GM12874 (cell line): Measurements from ENCODE around the gene IFT74.

Experiments used
- CTCF ChIP-seq: IDR thresholded peaks from 2 replicates; pipeline ENCODE4 v1.5.1; 2011; ENCODE audit warnings: low read depth, mild to moderate bottlenecking, control low read depth, low read length, moderate library complexity; ENCODE audit not compliant: insufficient read depth

The IFT74 gene

GRCh38 chr9:26955921-26956859, at the start of gene IFT74:
TSS of gene IFT74 (plus strand) at chr9:26956412. CDS start at chr9:26961968, 5,556 bp downstream.
- no peak for TF ChIP-seq CTCF

- TF ChIP-seq CTCF = no peak
These were observed 43.0 kb upstream of the IFT74 start for GRCh38 chr9:26913138-26913668.

- TF ChIP-seq CTCF = no peak
These were observed 36.5 kb upstream of the IFT74 start for GRCh38 chr9:26919698-26920097.

- TF ChIP-seq CTCF = no peak
These were observed 30.6 kb upstream of the IFT74 start for GRCh38 chr9:26925609-26926008.

GRCh38 chr9:26928902-26929495, 27.2 kb upstream of the IFT74 start:
- TF ChIP-seq CTCF = no peak

GRCh38 chr9:26935847-26936246, 20.4 kb upstream of the IFT74 start:
- TF ChIP-seq CTCF = no peak

GRCh38 chr9:26937816-26938371, 18.3 kb upstream of the IFT74 start:
- no peak for TF ChIP-seq CTCF
